Fibroblast of lung (primary cell): ENCODE results near the gene SIX3.

ENCODE experiments used
- EZH2 ChIP-seq: IDR thresholded peaks from 2 replicates; pipeline ENCODE4 v1.5.1; 2012; ENCODE audit warnings: low read length, control low read depth, mild to moderate bottlenecking; ENCODE audit errors: missing control alignments
- TF ChIP-seq, protein P1 (sequence below), 2 donors: IDR thresholded peaks in 1 of 2; conservative IDR thresholded peaks in 1 of 2; 1 replicate in 1 of 2; 2 replicates in 1 of 2; pipeline ENCODE4 v1.5.1; 2011 to 2012; ENCODE audit warnings: low read length in 2 of 2, control low read depth in 1 of 2, inconsistent platforms in 1 of 2, low read depth in 1 of 2, mild to moderate bottlenecking in 1 of 2

DNA sequence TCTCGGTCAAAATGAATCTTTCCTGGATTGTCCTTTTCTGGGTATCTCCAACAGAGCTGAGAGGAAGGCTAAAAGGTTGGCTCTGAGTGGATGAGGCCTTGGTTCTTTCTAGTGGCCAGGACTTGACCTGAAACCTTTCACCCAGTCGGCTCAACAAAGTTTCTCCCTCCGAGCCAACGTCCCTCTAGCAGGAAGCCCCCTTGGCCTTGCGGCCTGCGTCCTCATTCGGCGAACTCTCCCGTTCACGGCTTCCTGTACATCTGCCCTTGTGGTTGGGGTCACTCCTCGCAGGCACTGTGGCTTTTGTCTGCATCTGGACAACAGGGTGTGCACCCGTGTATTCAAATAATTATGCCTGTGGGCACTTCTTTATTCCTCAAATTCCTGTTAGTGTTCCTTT, 9.4 kb upstream of the SIX3 start:
- TF ChIP-seq, protein P1, sequence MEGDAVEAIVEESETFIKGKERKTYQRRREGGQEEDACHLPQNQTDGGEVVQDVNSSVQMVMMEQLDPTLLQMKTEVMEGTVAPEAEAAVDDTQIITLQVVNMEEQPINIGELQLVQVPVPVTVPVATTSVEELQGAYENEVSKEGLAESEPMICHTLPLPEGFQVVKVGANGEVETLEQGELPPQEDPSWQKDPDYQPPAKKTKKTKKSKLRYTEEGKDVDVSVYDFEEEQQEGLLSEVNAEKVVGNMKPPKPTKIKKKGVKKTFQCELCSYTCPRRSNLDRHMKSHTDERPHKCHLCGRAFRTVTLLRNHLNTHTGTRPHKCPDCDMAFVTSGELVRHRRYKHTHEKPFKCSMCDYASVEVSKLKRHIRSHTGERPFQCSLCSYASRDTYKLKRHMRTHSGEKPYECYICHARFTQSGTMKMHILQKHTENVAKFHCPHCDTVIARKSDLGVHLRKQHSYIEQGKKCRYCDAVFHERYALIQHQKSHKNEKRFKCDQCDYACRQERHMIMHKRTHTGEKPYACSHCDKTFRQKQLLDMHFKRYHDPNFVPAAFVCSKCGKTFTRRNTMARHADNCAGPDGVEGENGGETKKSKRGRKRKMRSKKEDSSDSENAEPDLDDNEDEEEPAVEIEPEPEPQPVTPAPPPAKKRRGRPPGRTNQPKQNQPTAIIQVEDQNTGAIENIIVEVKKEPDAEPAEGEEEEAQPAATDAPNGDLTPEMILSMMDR (conservative IDR thresholded peaks at IDR 0.05 in 1 of 2, IDR thresholded peaks at IDR 0.05 in 1 of 2; ENCODE audit: low read depth in 1 of 2, low read length in 2 of 2): no peak
- no peak for TF ChIP-seq EZH2
